ENCODE results near the gene AGR2.
"Not testable (repeated sequence)": the region's sequence is repeated elsewhere in the genome, so short reads cannot be mapped to it uniquely, and the experiment has no call there.

The AGR2 gene

DNA sequence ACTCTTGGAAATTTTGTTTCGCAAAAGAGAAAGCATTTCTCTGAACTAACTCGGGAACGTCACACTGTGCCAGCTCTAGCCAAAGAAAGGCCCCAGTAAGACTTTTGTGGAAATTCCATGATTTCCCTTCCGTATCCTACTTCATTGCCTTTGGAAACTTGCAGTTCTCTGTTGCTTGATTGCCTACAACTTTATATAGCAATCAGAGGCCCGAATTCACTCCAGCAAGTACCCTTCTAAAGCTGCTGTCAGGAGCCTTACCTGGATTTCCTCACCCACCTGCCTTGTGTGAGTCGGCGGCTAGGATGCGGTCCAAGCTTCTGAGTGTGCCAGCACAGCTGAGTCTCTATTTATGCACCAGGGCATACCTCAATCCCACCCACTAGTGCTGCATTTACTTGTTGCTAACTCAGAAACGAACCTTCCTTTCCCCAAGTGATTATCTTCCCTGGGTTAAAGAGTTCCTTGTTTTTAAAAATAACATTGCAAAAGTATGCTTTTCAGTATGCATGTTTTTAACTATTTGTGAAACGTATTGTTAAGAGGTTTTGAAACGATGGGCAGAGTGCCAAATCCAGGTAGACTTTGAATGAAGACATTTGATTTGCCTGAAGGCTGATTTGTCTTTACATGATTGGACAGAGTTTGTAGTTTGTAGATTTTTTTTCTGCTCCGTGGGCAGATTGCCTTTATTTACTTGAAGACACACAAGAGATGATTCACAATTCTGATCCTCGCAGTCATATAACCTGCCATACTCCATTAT is at the start of gene AGR2:
Gene AGR2, minus strand, starts transcription at position 326 of the 766 bp plus-strand sequence. CDS start 3,203 bp downstream, outside the sequence.
- DNase-seq (ENCODE audit: low read depth in 3 of 3), result no peak

DNA sequence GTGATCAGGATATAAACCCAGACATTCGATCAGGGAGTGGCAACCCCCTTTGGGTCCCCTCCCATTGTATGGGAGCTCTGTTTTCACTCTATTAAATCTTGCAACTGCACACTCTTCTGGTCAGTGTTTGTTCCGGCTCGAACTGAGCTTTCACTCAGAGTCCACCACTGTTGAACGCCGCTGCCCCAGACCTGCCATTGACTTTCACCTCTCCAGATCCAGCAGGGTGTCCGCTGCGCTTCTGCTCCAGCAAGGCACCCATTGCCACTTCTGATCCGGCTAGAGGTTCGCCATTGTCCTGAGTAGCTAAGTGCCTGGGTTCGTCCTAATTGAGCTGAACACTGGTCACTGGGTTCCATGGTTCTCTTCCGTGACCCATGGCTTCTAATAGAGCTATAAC is 48.4 kb upstream of the AGR2 start:
- DNase-seq (ENCODE audit: low read depth in 3 of 3), result not testable (repeated sequence)

DNA sequence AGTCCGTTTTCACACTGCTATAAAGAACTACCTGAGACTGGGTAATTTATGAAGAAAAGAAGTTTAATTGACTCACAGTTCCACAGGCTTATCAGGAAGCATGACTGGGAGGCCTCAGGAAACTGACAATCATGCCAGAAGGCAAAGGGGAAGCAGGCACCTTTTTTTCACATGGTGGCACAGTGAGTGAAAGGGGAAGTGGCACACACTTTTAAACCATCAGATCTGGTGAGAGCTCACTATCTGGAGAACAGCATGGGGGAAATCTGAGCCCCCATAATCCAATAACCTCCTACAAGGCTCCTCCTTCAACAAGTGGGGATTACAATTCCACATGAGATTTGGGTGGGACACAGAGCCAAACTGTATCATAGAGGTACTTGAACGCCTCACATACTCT is 47.0 kb upstream of the AGR2 start:
- no peak for DNase-seq (ENCODE audit: low read depth in 3 of 3)

DNA sequence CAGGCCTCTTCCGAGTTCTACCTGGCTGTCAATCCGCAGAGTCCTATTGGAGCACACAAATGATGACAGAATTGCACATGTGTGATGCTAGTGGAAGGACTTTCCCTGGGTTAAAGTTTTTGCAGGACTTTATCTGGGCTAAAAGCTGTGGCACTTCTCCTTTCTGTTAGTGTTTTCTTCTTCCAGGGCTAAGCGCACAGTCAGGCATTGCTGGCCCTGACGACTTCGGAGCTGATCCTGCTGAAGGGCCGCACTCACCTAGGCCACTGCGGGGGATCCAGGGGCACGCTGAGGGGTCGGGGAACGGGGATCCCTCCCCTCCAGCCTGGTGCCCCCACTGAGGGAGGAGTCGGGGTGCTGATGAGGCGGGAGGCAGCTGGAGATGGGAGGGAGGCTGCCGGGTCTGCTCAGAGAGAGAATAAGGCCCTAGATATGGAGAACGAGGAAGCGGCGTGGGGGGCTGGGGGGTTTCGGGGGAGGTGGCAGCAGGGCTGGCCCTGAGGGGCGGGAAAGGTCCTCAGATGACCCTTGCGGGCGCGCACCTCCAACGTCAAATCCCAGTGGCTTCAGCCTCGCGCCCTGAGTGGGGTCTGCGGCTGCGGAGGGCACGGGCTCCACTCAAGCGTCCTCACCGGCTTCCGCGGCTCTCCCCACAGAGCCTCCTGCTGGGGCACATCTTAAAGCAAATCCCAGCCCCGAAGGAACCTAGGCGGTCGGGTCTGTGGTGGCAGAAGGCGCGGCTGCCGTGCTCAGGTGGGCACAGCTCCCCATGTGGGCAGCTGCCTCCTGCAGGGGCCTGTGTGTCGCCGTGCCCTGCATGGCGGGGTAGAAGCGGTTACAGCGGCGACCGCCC is 46.0 kb upstream of the AGR2 start:
- no peak for DNase-seq (ENCODE audit: low read depth in 3 of 3)

DNA sequence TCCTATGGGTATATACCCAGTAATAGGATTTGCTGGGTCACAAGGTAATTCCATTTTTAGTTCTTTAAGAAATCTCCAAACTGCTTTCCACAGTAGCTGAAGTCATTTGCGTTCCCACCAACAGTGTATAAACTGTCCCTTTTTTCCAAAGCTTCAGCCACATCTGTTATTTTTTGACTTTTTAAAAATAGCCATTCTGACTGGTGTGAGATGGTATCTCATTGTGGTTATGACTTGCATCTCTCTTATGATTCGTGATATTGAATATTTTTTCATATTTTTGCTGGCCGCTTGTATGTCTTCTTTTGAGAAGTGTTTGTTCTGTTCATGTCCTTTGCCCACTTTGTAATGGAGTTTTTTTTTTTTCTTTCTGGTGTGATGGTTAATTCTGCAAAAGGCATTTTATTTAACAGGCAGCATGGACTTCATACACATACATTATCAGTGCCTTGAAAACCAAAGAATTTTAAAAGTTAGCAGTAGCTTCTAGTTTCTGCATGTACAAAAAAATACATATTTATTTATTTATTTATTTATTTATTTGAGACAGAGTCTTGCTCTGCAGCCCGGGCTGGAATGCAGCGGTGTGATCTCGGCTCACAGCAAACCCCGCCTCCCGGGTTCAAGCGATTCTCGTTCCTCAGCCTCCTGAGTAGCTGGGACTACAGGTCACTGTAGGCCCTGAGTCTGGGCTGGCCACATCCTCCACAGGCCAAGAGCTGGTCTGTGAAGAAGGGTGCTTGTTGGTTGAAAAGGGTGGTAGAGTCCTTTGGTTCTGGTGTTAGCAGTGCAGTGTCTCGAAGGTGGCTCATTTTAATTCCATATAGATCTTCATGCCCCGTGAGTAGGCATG is 44.7 kb upstream of the AGR2 start:
- no peak for DNase-seq (ENCODE audit: low read depth in 3 of 3)

DNA sequence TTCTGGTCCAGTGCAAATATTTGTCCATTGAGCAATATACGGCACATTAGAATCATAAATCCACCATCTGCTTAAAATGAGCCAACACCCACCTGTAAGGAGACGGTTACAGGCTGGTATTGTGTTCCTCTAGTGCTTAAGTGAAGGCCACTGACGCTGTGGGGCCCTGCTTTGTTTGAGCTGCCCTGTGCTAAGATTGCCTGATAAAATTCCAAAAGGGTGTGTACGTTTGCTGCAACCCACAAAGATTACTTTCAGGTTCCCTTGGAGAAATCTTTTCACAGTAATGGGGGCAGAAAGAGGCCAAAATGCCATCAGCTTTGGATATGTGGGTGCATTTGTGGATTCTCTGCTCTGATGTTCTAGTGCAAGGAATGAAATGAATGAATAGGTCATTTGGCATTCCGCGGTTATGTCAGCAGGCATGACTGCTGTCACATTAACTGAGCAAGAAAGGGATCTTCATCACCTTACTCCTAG is 42.6 kb upstream of the AGR2 start:
- no peak for DNase-seq (ENCODE audit: low read depth in 3 of 3)

DNA sequence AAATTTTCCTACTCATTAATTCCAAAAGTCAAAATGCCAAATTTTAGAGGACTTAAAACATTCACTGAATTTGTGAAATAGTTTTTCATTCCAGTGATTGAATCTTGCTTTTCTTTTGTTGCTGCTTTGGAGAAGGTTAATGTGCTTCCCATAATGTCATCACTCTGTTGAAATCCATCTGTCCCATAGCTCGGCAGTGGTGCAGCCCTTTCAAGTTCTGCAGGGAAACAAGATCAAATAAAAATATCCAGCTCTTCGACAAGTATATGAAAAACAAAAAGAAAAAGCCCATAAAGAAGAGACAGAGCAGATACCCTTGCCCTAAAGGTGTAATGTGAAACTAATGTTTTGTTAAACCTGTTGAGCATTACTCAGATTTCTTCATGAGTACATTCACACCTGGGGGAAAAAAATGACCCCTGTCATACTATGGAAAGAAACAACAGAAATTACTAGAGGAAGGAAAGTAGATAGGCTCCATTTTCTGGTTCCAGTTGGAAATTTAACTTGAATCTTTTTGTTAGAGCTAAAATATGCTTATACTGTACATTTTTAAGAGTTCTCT is 41.9 kb upstream of the AGR2 start:
- no peak for DNase-seq (ENCODE audit: low read depth in 3 of 3)

DNA sequence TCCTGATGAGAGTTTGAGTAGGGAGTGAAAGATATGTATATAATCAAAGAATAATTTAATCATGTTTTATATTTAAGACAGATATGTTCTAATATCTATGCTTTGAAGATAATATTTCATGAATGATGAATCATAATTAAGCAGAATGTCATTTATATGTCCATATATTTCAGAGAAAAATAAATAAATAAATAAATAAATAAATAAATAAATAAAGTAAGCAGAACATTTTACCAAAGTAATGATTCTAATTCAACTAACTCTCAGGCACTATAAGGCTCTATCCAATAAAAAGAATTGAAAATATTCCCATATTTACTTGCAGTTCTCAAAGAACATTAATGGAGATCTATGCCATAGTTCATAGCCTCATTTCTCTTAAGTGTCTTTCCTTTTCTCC is 40.9 kb upstream of the AGR2 start:
- no peak for DNase-seq (ENCODE audit: low read depth in 3 of 3)

DNA sequence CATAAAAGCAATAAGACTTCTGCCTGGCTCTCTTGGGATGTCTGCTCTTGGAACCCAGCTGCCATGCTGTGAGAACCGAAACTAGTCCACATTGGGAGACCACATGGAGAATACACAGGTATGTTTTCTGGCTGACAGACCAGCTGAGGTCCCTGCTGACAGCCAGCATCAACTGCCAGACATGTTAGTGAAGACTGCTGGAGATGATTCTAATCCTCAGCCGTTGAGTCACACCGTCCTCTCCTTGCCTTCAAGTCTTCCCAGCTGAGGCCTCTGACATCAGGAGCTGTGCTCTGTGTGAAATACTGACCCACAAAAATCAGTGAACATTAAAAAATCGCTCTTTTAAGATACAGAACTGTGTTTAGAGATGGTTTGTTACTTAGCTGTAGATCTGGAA is 36.9 kb upstream of the AGR2 start:
- no peak for DNase-seq (ENCODE audit: low read depth in 3 of 3)

DNA sequence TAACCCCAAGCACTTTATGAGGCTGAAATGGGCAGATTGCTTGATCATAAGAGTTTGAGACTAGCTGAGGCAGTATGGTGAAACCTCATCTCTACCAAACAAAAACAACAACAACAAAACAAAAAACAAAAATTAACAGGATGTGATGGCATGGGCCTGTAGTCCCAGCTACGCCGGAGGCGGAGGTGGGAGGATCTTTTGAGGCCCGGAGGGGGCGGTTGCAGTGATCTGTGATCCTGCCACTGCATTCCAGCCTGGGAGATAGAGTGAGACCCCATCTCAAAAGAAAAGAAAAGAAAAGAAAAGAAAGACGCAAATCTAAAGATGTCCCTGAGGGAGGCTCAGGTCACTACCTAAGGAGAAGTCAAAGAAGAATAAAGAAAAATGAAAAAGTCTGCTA is 35.3 kb upstream of the AGR2 start:
- no peak for DNase-seq (ENCODE audit: low read depth in 3 of 3)

DNA sequence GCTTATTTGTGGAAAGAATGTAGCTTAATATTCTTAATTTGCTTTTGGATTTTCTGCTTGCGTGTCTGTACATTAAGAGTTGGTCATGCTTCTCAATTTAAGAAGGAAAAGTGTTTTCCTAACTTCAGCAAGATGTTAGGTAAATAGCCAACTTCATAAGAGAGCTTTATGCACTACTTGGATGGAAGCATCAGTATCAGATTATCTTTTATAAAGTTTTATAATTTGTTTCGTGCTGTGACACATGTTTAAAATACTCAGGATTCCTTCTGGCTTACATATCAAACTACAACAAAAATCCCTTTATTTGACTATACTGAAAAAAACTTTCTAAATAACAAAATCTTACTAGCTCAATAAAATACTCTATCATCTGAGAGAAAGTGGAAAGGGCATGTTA is 34.8 kb upstream of the AGR2 start:
- no peak for DNase-seq (ENCODE audit: low read depth in 3 of 3)

DNA sequence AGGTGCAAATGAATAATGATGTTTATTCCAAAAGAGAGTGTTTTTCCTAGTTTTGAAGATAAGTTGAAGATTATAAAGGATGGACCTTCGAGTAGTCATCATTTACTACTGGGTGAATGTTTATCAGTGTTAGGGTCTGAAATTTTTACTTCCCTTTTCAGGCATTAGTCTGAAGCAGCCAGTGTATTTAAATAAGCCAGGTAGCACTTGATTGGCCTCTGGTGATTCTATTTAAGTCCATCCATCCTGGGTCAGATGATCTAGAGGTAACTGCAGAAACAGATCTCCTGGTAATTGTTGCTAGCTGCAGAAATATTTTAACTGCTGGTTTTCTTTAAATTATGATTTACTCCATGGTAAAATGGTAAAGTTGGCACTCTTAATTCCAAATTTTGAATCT is 34.1 kb upstream of the AGR2 start:
- no peak for DNase-seq (ENCODE audit: low read depth in 3 of 3)

DNA sequence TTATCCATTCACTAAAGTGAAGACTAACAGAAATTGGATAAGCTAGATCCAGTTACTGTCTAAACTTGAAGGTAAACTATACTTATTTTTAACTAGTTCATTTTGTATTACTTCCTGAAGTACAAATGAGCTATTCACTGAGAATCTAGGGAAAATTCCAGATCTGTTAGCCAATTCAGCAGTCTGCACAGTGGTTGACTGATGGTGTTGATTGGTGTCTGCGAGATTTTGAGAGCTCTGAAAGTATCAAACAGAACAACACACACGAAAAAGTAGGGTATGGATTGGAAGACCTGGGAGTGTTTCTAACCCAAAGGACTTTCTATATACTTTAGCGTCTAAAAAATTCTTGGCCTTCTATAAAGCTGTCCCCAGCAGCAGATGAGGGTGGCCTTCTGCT is 33.6 kb upstream of the AGR2 start:
- DNase-seq (ENCODE audit: low read depth in 3 of 3), result no peak

DNA sequence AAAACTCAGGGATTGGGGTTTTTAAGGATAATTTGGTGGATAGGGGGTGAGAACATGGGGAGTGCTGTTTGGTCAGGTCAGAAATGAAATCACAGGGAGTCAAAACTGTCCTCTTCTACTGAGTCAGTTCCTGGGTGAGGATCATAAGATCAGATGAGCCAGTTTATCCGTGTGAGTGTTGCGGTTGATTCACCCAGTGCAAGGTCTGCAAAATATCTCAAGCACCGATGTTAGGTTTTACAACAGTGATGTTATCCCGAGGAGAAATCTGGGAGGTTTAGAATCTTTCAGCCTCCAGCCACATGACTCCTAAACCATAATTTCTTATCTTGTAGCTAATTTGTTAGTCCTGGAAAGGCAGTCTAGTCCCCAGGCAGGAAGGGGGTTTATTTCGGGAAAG is 31.7 kb upstream of the AGR2 start:
- DNase-seq (ENCODE audit: low read depth in 3 of 3), result no peak

DNA sequence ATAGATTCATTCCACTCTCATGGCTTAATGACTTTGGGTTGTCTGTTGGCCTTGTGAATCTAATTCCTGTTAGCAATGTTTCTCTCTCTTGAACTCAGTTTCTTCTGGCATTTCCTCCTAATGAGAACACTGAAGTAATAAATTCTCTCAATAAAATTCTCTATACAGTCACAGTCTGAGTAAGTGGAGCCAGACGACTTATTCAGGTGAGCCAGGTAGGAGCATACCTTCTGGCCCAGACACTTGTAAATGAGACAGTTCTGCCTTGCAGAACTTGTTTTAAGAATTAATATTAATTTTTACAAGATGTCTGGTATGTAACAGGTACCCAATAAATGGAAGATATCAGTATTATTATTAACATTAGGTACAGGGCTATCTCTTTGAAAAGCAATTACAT is 28.6 kb upstream of the AGR2 start:
- DNase-seq (ENCODE audit: low read depth in 3 of 3), result no peak

DNA sequence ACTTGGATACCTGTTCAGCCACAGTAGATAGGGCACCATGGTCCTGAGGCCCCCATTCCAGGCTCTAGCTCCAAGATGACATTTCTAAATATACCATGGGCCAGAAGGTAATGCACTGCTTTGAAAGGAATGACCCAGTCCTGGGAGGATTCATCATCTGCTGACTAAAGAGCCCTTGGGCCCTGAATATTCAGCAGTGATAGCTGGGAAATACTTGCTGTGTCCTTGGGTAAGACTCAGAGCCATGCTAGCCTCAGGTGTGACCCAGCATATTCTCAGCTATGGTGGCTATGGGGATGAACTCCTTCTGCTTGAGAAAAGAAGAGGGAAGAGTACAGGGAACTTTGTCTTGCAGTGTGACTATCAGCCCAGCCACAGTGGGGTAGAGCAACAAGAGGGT is 21.3 kb upstream of the AGR2 start:
- no peak for DNase-seq (ENCODE audit: low read depth in 3 of 3)

DNA sequence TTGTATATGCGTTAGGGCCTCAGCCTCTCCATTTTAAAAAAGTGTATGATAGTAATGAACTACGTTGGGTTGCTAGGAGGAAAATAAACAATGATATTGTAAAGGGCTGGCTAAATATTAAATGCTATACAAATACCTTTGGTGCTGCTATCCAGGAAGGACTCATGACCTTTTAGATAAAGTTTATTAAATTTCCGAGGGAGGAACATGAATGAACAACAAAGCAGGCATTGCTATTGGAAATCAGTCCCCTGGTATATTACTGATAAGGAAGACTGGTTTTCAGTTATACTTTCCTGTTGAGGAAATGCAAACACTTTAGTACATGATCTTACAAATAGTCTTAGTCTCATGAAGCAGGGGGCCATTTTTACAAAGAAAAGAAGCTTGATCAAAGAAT is 17.2 kb upstream of the AGR2 start:
- no peak for DNase-seq (ENCODE audit: low read depth in 3 of 3)

DNA sequence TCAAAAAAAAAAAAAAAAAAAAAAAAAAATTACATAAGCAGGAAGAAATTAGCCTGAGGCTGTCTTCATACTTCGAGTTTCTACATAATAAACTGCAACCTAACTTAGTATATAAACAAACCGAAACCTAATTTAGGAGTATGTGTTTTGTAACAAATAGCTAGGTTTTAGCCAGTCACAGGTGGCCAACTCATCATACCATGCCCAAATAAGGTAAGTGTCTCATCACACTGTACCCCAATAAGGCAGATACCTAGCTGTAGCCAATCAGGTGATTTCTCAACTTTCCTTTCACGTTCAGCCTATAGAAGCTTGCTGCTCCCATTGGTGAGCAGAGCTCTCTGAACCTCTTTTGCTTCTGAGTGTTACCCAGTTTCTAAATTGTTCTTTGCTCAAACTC is 13.9 kb upstream of the AGR2 start:
- DNase-seq (ENCODE audit: low read depth in 3 of 3), result no peak

DNA sequence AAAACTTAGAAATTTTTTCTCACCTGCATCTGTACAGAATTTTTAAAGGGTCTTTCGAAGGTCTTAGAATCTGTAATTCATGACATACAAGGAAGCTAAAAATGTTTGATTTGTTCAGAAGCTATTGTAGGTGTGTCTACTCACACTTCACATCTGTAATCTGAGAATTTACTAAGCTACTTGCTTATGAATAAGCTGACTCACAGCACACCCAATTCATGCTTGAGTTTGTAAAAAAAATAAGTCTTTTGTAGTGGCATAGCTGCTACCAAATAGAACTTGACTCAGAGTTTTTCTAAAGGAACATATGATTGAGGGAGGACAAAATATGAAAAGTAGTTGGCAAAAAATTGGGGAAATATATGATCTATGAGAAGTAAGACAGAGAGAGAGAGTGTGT is 12.7 kb upstream of the AGR2 start:
- DNase-seq (ENCODE audit: low read depth in 3 of 3), result no peak

DNA sequence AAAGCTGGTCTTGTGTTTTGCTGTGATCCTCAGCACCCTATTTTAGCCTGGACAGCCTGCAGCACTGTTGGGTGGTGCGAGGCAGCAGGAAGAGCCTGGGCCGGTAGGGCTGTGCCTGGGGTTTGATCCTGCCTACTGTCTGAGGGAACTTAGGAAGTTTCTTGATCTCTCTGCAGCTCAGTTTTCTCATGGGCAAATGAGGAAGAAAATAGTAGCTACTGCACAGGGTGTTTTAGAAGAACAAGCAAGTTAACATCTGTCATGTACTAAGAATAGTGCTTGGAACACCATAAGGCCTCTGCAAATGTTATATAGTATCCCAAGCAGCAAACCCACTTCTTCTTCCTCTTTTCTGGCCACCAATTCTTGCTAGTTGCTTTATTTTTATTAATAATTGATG is 12.0 kb upstream of the AGR2 start:
- DNase-seq (ENCODE audit: low read depth in 3 of 3), result no peak

DNA sequence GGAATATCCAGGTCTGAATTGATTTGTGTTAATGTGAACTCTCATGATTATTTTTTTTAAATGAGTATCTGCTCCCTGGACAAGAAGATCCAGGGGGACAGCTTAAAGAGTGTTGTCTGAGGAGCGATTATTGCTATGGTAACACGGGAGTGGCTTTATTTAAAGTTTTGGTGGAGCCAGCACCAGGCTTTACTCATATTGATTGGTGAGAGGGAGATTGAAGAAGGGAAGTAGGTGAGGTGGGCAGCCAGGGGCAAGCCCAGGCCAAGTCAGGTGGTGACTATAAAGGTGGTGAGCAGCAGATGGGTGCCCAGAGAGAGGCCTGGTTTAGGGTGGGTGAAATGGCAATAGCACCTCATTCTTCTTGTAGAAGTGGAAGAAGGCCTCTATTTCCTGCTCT is 10.2 kb upstream of the AGR2 start:
- DNase-seq (ENCODE audit: low read depth in 3 of 3), result no peak

DNA sequence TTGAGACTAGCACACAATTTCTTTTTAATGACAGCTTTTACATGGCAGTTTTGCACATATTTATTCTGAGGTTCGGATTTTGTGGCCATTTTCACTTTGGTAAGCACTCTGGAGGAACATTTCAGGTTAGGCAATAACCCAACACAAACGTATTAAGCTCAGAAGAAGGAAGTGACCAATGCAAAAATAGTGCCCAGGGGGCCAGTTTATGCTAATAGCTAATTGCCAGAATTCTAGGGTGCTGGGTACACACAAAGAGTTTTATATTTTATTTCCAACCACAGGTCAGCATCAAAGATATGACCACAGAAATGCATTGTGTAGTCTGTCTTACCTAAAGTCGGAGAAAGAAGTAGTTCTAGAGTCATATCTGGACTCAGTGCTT is 8.4 kb upstream of the AGR2 start:
- no peak for DNase-seq (ENCODE audit: low read depth in 3 of 3)

Measured in stimulated activated CD4-positive, alpha-beta T cell treated with anti-CD3 and anti-CD28 coated beads, TNF-alpha, amount 100 ng/mL, for 48 hours (primary cell).